SIG-M5 (cell line): ENCODE results near the gene CCDC136.

Experiments used
- DNase-seq: peaks from one replicate; lab custom pipeline; 2025; lab: John Stamatoyannopoulos, UW

The CCDC136 gene

DNA sequence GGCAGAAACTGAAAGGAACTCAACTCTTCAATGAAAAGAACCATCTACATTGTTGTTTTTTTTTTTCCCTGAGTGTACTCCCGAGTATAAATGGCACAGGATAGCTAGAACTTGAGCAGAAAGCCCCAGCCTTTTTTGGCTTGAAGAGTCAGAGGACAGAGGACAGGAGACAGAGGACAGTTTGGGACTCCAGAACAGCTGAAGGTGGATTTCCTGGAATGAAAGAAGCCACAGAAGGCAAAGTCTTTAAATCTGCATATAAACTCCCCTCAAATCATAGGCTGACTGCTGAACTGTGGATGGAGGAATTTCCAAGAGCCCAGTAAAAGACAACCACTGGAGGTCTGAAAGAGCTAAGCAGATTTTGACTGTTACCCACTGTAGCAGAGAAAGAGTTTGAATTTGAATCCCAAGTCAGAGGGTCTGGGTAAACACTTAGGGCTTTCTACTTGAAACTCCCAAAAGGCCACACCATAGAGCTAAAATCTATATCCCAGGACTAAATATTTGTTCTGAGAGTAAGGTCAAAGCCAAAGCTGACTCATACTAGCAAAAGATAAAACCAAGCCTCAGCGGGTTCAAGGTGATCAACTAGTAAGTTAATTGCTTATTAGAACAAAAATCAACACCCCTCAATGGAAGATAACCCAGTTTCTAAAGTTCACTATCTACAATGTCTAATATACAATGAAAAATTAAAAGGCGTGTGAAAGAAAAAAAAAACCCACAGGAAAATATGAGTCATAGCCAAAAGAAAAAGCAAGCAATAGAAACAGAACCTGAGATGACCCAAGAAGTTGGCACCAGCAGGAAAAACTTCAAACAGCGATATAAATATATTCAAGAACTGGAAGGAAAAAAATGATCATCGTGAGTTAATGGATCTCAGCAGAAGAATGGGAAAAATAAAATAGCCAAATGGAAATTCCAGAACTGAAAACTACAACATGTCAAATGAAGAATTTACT, 14.3 kb upstream of the CCDC136 start:
- no peak for DNase-seq

DNA sequence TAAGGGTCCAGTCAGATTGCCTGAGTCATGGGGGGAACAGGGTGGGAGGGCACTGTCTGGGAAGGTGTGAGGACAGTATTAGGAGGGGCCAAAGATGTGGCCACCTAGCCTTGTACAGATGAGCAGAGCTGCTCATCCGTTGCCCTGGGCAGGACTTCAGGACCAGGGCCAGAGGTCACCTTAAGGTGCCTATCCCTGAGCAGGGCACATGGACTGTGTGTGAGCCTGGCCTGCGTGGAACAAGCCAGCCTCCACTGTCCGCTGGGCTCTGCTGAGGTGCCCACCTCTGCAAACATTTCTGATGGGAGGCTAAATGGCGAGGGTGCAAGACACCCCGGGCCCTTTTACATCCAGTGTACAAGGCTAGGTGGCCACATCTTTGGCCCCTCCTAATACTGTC, 12.8 kb upstream of the CCDC136 start:
- DNase-seq, result no peak

DNA sequence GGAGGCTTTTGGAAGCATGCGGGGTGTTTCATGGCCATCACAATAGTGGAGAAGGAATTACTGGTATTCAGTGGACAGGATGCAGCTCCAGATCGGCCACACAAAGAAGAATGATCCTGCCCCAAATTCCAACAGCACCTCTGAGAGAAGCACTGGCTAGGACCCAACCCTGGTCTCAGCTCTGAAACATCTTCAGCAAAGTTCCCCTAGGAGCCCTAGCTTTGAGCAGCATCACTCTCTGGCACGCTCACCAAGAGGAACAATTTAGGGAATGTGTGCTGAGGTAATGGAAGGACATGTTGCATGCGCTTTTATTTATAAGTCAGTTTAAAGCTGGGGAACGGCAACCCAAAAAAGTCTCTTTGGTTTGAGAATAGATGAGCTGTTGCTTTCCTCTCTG, 10.6 kb upstream of the CCDC136 start:
- DNase-seq, result no peak

DNA sequence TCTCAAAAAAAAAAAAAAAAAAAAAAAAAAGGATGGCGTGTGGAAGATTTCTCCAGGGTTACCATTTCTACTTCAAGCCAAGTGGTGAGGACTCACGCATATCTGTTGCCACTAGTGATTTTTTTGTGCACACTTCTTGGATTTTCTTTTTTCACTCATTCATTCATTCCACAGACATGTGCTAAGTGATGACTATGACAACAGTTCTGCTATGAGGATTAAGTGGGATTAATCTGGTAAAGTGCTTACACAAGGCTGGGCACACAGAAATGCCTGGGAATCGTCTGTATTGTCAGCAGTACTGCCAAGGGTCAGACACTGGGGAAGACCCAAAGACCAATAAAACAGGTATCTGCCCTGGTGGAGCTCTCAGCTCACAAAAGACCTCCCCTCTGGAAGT, 9.9 kb upstream of the CCDC136 start:
- no peak for DNase-seq

DNA sequence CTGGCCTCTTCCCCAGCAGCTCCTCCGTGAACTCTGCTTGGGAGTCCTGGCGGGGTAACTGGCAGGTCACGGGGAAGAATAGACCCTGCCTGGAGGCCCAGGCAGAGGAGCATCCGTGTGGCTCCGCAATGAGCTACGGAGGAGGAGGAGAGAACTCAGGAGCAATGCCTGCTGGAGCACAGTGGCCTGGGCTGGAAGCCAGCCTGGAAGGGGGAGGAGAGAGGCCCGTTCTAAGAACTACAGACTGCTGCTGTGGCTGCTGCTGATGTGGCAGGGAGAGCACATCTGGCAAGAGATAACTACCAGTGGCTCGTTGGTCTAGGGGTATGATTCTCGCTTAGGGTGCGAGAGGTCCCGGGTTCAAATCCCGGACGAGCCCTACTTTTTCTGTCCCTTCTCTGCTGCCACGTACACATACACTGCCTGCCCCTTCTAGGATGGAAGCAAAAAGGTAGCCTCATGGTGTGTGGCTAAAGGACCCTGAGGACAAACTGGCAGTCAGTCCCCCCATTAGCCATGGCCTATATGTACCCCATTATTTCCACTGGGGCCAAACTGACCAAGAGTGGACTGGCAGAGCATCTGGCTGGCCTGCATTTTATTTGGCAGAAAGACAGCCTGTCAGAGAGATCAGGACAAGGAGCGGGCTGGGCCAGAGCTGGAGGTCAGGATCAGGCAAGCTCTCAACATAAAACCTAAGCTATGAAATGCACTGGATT, 8.5 kb upstream of the CCDC136 start:
- DNase-seq, result no peak

DNA sequence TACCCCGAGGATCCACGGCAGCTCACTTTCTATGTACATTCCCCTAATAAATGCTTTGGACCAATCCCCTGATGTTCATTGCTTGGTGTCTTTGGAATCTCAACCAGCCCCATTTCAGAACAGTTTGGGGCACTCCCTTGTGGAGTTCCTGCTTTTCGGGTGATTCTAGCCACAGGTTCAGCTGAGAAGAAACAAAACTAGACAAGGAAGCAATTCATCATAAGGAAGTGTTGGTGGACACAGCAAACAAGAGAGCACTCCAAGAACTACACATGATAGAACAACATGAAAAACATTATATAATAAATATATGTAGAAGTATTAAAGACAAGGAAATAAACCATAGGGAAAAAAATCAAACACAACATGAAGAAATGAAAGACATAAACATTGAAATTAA, 6.0 kb upstream of the CCDC136 start:
- DNase-seq, result no peak

DNA sequence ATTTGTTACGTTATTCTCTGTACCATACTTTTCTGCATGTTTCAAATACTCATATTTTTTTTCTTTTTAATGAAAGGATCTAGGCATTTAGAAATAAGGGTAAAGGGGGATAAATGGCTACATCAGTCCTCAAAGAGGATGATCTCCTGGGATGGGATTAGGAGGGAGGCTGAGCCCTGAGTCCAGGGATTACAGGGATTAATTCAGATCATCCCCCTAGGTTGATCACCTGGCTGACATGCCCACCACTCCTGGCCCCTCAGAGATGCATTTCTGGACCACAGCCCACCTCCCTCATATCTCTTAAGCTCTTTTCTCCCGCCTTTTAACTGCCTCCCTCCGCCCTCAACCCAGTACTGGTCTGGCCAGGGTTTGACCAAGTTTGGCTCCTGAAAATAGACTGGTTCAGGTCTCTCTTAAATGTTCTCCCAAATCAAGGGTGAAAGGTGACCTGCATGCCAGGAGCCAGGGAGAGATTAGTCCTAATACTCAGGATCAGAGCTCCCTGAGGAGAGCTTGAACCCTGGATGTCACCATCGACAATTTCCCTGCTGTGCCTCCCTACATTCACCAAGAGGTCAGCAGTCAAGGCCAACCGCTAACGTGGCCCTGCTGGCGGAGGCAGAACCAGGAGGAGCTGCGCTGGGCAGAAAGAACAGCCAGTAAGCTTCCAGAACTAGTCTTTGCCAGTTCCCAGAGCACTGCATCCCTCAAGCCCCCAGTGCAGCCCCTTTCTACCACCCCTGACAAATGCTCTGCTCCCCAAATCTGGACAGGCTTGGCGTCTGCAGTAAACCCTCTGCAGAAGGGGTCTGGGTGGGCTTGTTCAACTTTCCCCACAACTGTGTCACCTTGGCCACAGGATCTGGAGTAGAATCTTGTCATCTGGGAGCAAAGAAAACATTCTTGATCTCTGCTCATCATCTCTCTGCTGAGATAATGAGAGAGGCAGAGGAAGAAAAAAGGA, 3.0 kb upstream of the CCDC136 start:
- DNase-seq, result no peak

DNA sequence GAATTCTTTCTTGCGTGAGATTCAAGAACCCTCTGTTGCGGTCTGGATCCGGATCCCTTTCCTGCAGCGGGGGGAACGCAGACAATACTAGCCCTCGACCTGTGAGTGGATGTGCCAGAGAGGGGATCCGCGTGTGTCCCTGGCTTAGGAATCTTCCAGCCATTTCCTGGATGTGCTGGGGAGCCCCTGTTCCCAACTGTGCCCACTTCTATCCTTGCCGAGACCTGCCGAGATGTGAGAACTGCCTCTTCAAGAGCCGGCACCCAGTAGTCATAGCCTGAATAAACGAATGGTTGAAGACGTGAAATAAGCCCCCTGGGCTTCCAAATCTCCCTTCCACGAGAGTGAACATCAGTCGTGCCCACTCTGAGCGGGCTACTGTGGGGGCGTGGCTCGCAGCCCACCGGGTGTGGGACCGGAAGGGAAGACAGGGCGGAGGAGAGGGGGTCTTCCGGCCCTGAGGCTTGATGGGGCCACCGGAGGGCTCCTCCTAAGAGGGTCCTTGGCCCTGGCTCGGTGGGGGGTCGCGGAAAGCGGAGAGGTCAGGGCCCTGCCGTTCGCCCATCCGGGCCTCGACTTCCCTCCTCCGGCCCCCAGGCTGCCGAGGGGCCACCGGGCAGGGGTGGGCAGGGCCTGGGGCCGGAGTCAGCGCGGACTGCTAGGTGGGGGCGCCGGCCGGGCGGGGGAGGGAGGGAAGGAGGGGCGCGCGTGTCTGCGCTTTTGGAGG, 1.3 kb upstream of the CCDC136 start:
- no peak for DNase-seq

DNA sequence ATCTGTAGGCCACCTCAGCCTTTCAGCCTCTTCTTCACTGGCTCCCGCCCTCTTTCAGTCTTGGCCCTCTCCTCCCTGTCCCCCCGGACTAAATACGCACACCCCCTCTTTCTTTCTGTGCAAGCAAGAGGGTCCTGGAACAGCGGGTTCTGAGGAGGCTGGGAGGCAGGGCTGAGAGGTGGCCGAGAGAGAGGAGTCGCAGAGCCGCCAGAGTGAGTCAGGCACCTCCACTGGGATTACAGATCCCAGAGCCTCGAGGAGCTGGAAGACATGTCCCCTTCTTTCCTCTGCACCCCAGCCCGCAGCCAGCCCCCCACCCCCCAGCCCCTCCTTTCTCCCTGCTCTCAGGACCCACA, 182 bp downstream of the CCDC136 start:
- DNase-seq, result no peak

DNA sequence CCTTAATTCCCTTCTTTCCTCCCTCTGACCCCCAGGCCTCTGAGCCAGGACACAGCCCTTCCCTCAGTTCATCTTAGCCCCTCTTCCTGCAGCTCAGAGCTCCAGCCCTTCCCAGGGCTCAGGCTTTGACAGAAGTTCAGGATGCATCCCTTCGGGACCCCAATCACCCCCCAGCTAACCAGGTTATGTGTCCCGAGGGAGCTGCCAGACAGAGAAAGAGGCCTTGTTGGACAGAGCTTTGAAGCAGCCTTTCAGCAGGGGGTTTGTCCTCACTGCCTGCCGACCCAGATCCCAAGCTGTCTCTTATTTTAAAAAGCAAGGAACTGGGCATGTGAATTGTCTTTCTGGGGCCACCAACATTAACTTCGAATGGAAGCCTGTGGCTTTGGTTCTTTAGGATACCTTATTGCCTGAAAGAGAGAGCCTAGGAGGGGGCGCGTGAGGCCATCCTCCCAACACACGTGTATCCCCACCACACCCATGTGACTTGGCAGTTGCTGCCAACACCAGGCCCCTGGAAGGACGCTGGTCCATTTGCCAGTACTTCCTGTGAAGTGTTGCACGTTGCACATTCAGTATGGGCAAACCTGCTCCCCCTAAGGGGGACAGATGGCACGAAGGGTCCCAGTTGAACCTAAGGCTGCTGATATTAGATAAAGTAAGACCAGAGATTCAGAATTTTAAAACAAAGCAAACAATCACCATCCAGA, 858 bp downstream of the CCDC136 start:
- DNase-seq, result no peak

DNA sequence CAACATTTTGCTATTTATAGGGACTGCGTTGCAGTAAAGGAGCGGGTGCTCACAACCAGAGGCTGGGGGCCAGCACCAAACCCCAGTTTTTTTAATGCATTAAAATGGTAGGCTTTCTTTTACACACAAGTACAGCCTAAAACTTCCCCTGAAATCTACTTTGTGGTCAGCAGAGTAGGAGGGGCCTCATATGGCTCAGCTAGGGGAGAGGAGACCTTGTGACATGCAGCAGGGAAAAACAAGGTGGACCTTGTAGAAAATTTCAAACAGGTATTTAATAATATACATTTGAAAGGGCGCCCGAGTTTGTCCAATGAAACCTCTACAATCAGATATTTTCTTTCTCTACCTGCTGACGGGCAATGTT, 1.4 kb downstream of the CCDC136 start:
- no peak for DNase-seq

DNA sequence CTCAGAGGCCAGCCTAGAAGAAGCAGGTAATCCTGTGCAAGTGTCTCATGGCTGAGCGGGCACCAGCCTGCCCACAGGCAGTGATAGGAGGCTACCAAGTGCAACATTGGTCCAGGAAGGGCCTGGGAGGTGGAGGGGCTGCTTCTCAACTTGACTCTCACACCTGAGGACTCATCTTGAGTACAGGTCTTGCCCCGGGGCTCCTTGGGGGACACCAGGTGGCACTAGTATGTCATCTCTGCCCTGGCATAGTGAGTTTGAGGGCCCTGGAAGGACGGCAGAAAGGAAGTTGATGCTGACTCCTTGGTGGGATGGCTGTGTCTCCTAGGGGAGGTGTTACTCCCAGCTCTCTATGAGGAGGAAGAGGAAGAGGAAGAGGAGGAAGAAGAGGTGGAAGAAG, 2.3 kb downstream of the CCDC136 start:
- DNase-seq, result no peak

DNA sequence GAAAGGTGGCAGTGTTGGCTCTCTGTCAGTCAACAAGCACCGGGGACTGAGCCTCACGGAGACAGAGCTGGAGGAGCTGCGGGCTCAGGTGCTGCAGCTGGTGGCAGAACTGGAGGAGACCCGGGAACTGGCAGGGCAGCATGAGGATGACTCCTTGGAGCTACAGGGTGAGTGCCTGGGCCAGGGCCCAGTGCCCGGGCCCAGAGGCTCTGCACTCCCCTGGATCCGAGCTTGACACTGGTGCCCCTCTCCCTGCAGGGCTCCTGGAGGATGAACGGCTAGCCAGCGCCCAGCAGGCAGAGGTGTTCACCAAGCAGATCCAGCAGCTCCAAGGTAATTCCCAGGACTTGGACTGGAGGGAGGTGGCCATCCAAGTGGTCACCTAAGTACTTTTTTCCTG, 2.7 kb downstream of the CCDC136 start:
- no peak for DNase-seq

DNA sequence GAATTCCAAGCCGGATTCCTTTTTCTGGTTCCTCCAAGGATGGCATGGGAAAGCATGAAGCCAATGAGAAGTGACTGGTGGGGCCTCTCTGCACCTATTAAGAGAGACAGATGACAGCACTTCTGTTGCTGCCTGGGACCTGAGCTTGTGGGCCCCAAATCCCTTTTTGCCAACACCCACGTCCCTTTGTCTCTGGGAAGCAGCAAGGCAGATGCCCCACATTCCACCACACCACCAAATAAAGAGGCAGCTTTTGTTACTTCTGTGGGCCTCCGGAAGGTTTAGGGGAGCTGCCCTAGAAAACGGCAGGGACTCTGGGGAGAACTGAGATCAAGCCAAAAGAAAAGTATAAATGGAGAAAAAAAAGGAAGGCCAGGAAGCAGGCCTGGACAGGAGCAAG, 3.4 kb downstream of the CCDC136 start:
- no peak for DNase-seq

DNA sequence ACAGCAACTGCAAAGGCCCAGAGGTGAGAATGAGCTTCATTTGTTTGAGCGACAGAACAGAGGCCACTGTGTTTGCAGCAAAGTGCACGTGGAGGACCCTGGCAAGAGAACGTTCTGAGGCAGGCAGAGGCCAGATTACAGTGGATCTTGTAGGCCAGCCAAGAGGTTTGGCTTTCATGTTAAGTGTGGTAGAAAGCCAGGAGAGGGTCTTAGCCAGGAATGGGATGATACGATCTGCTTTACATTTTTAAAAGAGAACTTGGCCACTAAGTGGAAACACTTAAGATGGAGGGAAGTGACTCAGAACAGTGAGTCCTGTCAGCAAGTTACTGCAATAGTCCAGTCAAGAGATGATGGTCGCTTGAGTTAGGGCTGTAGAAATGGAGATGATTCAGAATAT, 4.6 kb downstream of the CCDC136 start:
- no peak for DNase-seq

DNA sequence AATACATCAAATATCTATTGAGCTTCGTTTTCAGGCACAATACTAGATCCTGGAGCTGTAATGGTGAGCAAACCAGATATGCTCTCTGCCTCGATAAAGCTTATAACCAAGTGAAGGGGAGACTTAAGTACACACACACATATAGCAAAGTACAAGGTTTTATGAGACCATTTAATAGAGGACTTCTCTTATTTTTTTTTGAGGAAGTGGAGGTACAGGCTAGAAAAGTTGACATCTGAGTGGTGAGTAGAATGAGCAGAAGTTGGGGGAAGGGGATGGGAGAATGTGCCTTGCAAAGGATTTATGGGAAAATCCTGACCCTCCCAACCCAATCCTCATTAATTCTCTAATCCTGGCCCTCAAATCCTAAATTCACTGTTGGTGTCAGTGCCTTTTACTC, 7.7 kb downstream of the CCDC136 start:
- DNase-seq, result peak; percentile 14

DNA sequence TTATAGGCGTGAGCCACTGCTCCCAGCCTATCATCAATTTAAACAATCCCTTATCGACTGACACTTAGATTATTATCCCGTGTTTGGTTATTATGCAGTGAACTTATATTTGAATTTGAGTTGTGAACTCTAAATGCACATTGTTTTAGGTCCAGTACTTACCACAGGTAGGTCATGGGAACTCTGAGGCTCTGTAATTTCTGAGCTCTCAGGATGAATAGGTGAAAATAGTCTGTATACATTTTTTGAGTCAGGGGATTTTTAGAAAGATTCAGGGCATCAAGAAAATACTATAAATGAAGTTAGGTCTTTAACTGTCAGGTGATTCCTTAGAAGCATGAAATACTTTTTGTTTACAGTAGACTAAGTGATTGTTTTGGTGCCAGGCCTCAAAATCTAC, 8.8 kb downstream of the CCDC136 start:
- DNase-seq, result no peak

DNA sequence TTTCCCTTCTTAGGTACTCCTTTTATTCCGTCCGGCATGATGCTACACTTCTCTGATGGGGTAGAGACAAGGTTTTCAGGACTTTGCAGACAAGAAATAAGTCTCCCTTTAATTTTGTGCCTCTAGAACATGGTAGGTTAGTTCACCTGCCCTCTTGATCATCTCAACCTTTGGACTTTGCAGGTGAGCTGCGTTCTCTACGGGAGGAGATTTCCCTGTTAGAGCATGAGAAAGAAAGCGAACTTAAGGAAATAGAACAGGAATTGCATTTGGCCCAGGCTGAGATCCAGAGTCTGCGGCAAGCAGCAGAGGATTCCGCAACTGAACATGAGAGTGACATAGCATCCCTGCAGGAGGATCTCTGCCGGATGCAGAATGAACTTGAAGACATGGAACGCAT, 9.2 kb downstream of the CCDC136 start:
- no peak for DNase-seq

DNA sequence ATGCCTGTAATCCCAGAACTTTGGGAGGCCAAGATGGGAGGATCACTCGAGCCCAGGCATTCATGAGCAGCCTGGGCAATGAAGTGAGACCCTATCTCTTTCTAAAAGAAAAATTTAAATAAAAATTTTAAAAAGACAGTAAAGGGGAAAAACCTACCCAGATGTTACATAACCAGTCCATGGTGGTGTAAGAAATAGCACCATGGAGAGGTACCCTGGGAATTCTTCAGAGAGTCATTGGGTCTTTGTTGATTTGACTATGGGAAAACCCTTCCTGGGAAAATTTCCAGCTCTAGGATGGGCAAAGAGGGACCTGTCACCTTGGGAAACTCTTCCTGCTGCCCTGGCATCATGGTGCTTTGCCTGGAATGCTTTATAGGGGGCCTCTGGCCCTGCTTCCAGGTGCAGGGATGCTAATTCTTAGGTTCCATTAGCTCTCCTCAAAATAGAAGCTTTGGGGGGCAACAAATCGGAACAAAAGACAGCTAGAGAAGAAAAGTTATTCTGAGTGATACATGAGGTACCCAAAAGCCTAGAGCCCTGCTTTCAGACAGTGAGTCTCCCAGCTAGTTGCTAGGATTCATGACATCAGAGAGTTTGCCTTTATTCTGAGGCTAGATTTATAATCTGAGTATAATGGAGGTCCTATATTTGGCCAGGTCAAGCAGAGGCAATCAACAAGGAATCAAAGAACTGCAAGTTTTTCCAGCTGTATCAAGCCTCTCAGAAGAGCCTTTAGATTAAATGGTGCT, 10.1 kb downstream of the CCDC136 start:
- DNase-seq, result no peak

DNA sequence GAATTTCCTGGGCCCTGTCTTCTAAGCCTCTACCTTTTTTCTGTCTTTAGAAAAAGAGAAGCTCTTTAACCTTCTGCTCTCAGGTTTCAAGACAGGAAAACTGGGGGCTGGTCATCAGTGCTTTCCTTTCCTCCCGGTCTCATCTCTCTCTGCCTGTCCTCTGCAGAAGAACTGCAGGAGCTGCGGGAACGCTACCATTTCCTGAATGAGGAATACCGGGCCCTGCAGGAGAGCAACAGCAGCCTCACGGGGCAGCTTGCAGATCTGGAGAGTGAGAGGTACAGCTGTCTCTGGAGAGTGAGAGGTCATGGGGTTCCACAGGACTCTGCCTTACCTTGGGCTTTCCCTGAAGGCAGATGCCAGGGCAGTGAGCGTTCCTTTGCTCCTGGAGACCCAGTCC, 12.7 kb downstream of the CCDC136 start:
- no peak for DNase-seq
